ENCODE measurements around the gene OR2B2.
A peak's percentile ranks its signal among the peaks of the same experiment; 100 is the strongest.

OR2B2 gene

DNA sequence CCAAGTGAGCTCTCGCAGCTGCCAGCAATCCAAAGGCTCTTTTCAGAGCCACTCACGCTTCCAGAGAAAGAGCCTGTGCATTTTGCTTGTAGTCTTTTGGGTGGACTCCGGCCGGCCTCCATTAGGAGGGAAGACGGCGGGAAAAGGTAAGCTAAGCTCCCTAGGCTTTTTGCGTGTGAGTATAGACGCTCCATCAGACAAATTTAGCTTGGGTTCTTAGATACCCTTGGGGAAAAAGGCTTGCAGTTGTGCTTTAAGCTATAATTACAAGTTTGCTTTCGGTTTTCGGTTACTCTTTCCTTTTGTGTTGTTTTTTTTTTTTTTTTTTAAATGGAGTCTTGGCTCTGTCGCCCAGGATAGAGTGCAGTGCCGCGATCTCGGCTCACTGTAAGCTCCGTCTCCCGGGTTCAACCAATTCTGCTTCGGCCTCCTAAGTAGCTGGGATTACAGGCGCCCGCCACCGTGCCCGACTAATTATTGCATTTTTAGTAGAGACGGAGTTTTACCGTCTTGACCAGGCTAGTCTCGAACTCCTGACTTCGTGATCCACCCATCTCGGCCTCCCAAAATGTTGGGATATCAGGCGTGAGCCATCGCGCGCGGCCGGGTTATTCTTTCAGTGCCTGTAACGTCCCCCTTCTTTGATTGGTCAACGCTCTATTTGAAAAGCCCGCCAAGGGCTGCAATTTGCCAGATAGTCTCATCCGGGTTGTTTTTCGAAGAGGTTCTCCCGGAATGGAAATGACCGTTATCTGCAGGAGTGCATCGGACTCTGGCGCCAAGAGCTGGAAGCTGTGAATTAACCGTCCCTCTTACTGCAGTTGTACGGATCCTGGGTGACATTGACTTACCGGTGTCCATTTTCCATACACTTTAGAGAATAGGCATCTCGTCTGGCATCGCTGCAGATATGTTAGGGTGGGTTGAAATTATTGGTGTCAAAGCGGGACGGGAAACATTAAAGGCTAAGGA, 18.1 kb downstream of the OR2B2 start:
- Histone ChIP-seq H3K27ac (peak overlapping the region in 16 of 21 experiments; percentile 41 to 86 (median 70)), H3K4me3 (peak overlapping the region; percentile 41 to 68 (median 54))

DNA sequence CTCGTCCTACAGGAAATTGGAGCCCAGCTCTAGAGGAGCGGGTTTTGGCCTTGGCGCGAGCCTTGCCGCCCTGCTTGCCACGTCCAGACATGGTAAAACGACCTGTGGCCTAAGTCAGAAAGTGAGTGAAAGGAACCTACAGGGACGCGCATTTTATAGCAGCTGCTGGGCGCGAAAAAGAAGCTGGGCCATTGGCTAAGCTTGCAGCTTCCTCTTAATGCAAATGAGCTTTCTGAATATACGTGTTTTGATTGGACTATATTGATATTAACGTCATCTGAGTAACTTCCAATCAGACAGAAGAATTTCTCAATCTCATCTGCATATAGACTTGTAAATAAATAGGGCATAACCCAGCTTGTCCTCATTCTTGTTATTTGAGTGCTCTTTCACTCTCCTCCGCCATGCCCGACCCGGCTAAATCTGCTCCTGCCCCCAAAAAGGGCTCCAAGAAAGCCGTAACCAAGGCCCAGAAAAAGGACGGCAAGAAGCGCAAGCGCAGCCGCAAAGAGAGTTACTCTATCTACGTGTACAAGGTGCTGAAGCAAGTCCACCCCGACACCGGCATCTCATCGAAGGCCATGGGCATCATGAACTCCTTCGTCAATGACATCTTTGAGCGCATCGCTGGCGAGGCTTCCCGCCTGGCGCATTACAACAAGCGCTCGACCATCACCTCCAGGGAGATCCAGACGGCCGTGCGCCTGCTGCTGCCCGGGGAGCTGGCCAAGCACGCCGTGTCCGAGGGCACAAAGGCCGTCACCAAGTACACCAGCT, 18.9 kb downstream of the OR2B2 start:
- Histone ChIP-seq H3K27ac (peak overlapping the region in 20 of 21 experiments; percentile 41 to 87 (median 75)), H3K4me3 (peak overlapping the region; percentile 41 to 68 (median 54))

GRCh38 chr6:27892649-27893058, 19.5 kb downstream of the OR2B2 start:
- H3K27ac ChIP-seq = peak overlapping the region in 20 of 21 experiments; percentile 41 to 87 (median 75)
- peak overlapping the region; percentile 41 to 68 (median 54) for H3K4me3 ChIP-seq

DNA sequence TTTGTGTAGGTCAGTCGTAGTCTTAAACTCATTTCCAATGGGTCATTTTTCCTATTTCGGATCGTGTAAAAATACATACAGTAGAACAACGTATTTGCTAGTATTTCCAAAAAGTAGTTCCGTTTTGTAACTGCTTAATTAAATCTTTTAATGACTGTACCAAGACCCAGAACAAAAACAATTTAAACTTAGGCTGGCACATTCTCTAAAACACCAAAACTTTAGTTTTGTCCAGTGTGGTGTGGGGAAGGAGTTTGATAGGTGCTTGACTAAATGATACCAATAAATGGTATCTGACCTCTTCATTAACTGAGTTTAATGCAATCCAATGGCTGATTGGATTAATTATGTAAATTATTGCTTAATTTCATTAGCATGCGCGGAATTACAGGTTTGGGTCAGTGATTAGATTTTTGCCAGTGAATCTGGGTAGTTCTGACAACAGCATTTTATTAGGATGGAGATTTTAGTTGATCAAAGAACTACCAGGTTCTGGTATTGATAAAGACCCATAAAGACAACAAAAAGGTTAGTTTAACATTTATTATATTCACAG, 20.8 kb downstream of the OR2B2 start:
- H3K4me3 ChIP-seq = peak overlapping the region in 2 of 7 experiments; percentile 32 to 35
- H3K27ac ChIP-seq = peak overlapping the region in 2 of 21 experiments; percentile 25 to 81

DNA sequence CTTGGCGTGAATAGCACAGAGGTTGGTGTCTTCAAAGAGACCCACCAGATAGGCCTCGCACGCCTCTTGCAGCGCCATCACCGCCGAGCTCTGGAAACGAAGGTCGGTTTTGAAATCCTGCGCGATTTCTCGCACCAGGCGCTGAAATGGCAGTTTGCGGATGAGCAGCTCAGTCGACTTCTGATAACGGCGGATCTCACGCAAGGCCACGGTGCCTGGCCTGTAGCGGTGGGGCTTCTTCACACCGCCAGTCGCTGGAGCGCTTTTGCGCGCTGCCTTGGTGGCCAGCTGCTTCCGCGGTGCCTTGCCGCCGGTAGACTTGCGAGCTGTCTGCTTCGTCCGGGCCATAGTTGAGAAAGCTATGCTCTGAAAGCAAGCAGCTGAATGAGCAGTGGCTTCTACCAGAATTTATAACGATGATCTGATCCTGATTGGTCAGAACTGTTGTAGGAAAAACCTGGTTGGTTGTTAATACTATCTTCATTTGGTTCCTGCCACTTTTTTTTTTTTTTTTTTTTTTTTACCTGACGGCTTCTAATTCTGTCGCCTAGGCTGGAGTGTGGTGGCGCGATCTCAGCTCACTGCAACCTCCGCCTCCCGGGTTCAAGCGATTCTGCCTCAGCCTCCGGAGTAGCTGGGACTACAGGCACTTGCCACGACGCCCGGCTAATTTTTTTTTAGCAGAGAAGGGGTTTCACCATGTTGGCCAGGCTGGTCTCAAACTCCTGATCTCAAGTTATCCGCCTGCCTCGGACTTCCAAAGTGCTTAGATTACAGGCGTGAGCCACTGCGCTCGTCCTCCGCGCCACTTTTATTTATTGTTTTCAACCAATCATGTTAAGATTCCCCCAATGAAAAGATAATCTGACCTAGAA, 21.5 kb downstream of the OR2B2 start:
- Histone ChIP-seq H3K4me3 (peak overlapping the region; percentile 29 to 39 (median 32)), H3K27ac (peak overlapping the region in 8 of 21 experiments; percentile 24 to 81 (median 38))

DNA sequence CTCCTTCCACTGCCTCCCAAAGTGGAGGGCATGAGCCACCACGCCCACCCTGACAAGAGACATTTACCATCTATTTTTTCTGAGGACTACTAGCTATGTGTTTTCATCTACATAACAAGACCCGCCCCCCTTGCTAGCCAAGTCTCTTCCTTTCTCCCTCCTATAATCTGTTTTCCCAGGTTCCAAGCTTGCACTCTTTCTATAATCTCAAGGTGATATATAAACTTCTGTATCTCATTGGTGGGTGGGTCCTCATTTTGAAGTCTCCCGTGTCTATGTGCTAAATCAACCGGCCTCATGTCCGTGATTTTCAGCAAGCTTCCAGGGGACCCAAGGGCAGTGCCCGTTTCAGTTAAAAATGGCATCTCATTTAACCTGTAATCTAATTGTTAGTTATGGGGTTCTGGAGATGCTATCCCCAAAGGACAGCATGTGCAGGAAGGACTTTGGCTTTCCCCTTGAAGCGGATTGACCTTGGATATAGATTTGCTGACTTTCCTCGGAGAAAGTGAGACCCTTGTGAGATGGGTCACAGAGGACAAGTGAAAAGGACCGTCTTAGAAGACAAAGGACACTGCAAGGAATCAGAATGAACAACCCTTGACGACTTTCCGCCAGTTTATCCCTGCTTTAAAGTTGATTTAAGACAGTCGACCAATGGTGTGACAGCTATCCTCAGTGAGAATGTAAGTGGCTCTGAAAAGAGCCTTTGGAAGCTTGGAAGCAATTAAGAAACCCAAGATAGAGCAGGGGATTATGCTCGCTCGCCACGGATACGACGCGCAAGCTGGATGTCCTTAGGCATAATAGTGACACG, 22.4 kb downstream of the OR2B2 start:
- Histone ChIP-seq H3K4me3 (peak overlapping the region in 6 of 7 experiments; percentile 29 to 35 (median 32)), H3K27ac (peak overlapping the region in 7 of 21 experiments; percentile 24 to 67 (median 39))

GRCh38 chr6:27889275-27889627, 22.9 kb downstream of the OR2B2 start:
- H3K27ac ChIP-seq = no peak overlapping the region
- no peak overlapping the region for H3K4me3 ChIP-seq

GRCh38 chr6:27888566-27888965, 23.6 kb downstream of the OR2B2 start:
- H3K27ac ChIP-seq = no peak overlapping the region
- no peak overlapping the region for H3K4me3 ChIP-seq

DNA sequence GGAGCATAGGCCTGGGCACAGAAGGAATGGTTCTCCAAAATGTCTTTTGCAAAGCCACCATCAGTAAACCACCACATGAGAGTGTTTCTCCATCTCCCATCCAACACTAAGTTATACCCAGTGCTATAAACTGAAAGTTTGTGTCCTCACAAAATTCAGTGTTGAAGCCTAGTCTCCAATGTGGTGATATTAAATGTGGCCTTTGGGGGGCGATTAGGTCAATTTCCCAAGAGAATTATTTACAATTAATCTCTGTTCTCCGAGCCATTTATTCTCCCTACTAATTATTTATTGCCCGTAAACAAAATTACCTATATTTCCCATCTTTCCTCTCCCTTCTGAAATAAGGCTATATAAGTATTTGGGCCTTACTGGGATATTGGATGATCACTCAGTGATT, 26.1 kb downstream of the OR2B2 start:
- no peak overlapping the region for H3K27ac ChIP-seq
- H3K4me3 ChIP-seq = no peak overlapping the region

DNA sequence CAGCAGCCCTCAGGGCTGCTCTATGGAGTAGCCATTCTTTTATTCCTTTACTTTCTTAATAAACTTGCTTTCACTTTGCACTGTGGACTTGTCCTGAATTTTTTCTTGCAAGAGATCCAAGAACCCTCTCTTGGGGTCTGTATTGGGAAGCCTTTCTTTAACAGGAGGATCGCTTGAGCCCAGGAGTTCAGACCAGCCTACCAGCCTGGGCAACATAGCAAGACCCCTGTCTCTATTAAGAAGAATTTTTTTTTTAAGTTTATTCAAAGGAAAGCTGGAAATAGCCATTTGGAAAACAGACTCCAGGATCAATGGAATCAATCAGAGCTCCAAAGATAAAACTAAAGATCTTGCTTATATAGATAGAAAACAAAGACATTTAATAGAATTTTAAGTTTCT, 29.1 kb downstream of the OR2B2 start:
- H3K27ac ChIP-seq = no peak overlapping the region

DNA sequence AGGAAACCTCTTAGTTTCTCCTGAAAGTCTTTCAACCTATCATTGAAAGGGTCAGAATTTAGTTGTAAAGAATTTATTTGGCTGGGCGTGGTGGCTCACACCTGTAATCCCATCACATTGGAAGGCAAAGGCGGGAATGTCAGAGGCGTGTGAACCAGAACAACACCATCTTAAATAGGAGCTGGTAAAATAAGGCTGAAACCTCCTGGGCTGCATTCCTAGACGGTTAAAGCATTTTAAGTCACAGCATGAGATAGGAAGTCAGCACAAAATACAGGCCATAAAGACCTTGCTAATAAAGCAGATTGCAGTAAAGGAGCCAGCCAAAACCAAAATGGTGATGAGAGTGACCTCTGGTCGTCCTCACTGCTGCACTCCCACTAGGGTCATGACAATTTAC, 29.6 kb downstream of the OR2B2 start:
- no peak overlapping the region for H3K27ac ChIP-seq
- H3K4me3 ChIP-seq = no peak overlapping the region

More for the DNA sequence above, 29.1 kb downstream of the OR2B2 start:
- H3K4me3 ChIP-seq = no peak overlapping the region

DNA sequence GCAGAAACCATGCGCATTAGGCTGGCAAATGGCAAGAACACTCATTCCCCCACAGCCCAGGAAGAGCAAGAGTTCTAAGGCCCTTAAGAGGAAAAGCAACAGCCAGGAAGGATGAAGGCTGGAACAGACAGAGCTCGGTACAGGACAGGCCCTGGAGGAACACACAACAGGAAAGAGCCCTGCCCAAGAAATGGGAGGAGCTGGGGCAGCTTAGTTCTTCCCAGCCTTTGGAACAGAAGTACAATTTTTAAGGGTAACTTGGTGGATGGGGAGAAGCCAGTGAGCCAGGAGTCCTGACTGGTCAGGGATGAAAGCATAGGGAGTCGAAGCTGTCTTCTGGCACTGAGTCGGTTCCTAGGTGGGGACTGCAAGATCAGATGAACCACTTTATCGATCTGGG, 32.4 kb downstream of the OR2B2 start:
- no peak overlapping the region for H3K4me3 ChIP-seq
- no peak overlapping the region for H3K27ac ChIP-seq

GRCh38 chr6:27874016-27874415, 38.2 kb downstream of the OR2B2 start:
- H3K4me3 ChIP-seq = peak overlapping the region in 4 of 7 experiments; percentile 42 to 65 (median 50)
- peak overlapping the region in 11 of 21 experiments; percentile 5 to 90 (median 80) for H3K27ac ChIP-seq

- peak overlapping the region; percentile 10 to 90 (median 77) for H3K27ac ChIP-seq
- H3K4me3 ChIP-seq = peak overlapping the region; percentile 37 to 71 (median 53)
Measured at GRCh38 chr6:27873021-27873940, 38.9 kb downstream of the OR2B2 start.

DNA sequence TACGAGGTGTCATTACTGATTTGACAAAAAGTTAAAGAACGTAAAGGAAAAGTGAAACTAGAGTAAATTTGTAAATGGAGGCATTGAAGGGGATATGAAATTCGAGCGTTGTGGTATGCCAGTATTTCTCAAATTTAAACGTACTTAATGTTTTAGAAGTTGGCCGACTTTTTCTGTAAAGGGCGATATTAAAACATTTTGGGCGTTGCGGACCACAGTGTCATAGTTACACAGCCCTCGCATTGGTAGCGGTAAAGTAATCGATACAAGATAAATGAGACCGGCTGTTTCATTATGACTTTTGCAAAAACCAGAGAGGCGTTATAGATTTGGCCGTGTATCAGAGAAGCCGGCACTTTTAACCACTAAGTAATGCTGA, 39.6 kb downstream of the OR2B2 start:
- peak overlapping the region; percentile 10 to 90 (median 77) for H3K27ac ChIP-seq

GRCh38 chr6:27871924-27872638, 40.1 kb downstream of the OR2B2 start:
- peak overlapping the region in 20 of 21 experiments; percentile 62 to 90 (median 77) for H3K27ac ChIP-seq
- H3K4me3 ChIP-seq = peak overlapping the region; percentile 37 to 71 (median 53)

More for the DNA sequence above, 39.6 kb downstream of the OR2B2 start:
- H3K4me3 ChIP-seq = peak overlapping the region; percentile 37 to 71 (median 53)

Data from skin epidermis (tissue), 12 donors.